NT2/D1 (cell line): ENCODE measurements around the gene QSOX2.
"Not testable (repeated sequence)": the region's sequence is repeated elsewhere in the genome, so short reads cannot be mapped to it uniquely, and the experiment has no call there.

Source experiments
- DNase-seq: peaks from one replicate; pipeline ENCODE4 v3.0.0-alpha.2; 2011; ENCODE audit warnings: low read depth, low spot score
- H3K27me3 ChIP-seq: 2 replicates; pipeline ENCODE4 v1.6.0; 2011; ENCODE audit warnings: mild to moderate bottlenecking; ENCODE audit not compliant: insufficient read length, insufficient read depth
- H3K36me3 ChIP-seq: 2 replicates; pipeline ENCODE4 v1.6.1; 2011; ENCODE audit warnings: mild to moderate bottlenecking, low read length, mixed read lengths; ENCODE audit not compliant: insufficient read depth, insufficient read length
- H3K4me1 ChIP-seq: 2 replicates; pipeline ENCODE4 v1.5.1; 2011; ENCODE audit not compliant: insufficient read depth, insufficient read length
- H3K4me3 ChIP-seq: 2 replicates; pipeline ENCODE4 v1.5.1; 2011; ENCODE audit warnings: low read depth; ENCODE audit not compliant: insufficient read length
- H3K9ac ChIP-seq: 2 replicates; pipeline ENCODE4 v1.6.0; 2011; ENCODE audit warnings: low read depth; ENCODE audit not compliant: insufficient read length
- H3K9me3 ChIP-seq: 2 replicates; pipeline ENCODE4 v1.5.1; 2011; ENCODE audit warnings: mild to moderate bottlenecking, low read length; ENCODE audit not compliant: insufficient read depth
- SUZ12 ChIP-seq: IDR thresholded peaks from 2 replicates; pipeline ENCODE4 v1.6.1; 2011; ENCODE audit not compliant: insufficient read length, insufficient read depth; ENCODE audit errors: extremely low read depth
- YY1 ChIP-seq: IDR thresholded peaks from 2 replicates; pipeline ENCODE4 v1.6.1; 2011; ENCODE audit not compliant: insufficient read length, insufficient read depth
- ZNF274 ChIP-seq: IDR thresholded peaks from 2 replicates; pipeline ENCODE4 v1.6.1; 2011; ENCODE audit warnings: mild to moderate bottlenecking, low read depth, low read length

QSOX2 gene

DNA sequence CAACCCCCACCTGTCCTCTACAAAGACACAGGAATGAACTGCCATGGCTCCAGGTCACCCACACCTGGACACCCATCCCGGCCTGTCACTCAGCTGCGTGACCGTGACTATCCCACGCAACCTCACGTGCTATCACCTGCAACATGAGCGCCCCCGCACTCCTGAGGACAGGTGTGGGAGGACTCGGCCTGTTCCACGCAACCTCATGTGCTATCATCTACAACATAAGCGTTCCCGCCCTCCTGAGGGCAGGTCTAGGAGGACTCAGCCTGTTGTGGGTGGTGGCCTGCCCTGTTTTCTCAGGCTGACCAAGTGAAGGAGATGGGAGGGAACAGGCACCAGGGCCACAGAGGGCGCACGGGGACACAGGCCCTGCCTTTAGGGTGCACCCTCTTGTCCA is 4.1 kb downstream of the QSOX2 start:
- Histone ChIP-seq H3K27me3 (no peaks in the 10 kb centered on the region), H3K4me3 (no peak overlapping the region), H3K36me3 (peaks cover 34% of the 10 kb centered on the region), H3K4me1 (peaks cover 23% of the 10 kb centered on the region), H3K9me3 (no peaks in the 10 kb centered on the region), H3K9ac (no peak overlapping the region)
- DNase-seq: no peak
- TF ChIP-seq ZNF274 (no peak), SUZ12 (no peak), YY1 (no peak)

GRCh38 chr9:136240941-136241340 is 4.7 kb downstream of the QSOX2 start:
- no peak overlapping the region for H3K9ac ChIP-seq

DNA sequence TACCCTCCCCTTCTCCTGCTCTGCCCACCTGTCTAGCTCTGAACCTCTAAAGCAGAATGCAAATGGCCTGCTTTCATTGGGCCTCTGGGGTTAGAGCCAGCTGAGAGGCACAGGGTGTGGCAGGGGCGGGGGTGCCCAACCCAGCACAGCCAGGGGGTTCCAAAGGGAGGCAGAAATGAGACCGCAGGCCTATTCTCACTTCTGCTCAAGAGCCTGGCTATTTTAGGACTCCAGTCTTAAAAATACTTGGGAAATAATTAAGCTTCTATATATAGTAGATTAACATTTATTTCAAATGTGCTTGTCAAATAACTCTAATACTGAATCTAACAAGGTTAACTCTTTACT is 5.7 kb downstream of the QSOX2 start:
- Histone ChIP-seq H3K27me3 (no peaks in the 10 kb centered on the region), H3K9me3 (no peaks in the 10 kb centered on the region), H3K4me3 (no peak overlapping the region), H3K4me1 (peaks cover 23% of the 10 kb centered on the region), H3K36me3 (peaks cover 50% of the 10 kb centered on the region), H3K9ac (no peak overlapping the region)
- no peak for TF ChIP-seq YY1
- TF ChIP-seq SUZ12: no peak
- no peak for TF ChIP-seq ZNF274
- no peak for DNase-seq

More at GRCh38 chr9:136240941-136241340, 4.7 kb downstream of the QSOX2 start:
- no peak for DNase-seq
- TF ChIP-seq ZNF274 (no peak), SUZ12 (no peak), YY1 (no peak)
- no peak overlapping the region for H3K4me3 ChIP-seq
- H3K27me3 ChIP-seq: no peaks in the 10 kb centered on the region
- H3K4me1 ChIP-seq: peaks cover 23% of the 10 kb centered on the region
- no peaks in the 10 kb centered on the region for H3K9me3 ChIP-seq
- H3K36me3 ChIP-seq: peaks cover 40% of the 10 kb centered on the region

- Histone ChIP-seq H3K36me3 (peaks cover 56% of the 10 kb centered on the region), H3K27me3 (no peaks in the 10 kb centered on the region), H3K9me3 (no peaks in the 10 kb centered on the region), H3K9ac (no peak overlapping the region), H3K4me3 (no peak overlapping the region), H3K4me1 (peaks cover 21% of the 10 kb centered on the region)
- DNase-seq: no peak
- TF ChIP-seq SUZ12: no peak
- TF ChIP-seq YY1: no peak
- no peak for TF ChIP-seq ZNF274
These were observed 6.3 kb downstream of the QSOX2 start for GRCh38 chr9:136239135-136239982.

DNA sequence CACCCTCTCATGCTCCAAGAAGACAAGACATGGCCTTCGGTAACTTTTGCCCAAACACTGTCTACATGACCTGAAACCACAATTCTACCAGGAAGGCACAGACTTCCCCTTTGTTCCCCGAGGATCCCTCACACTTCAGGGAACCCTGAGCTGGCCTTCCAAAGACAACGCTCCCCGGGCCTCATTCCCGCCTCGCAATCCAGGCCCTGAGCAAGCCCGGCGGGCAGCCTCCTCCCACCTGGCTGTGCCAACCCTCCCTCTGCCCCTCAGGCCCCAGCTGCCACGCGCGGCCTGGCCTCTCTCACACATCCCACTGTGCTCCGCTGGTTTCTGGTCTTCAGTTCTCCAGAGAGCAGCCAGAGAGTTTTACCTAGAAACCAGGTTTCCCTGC is 7.3 kb downstream of the QSOX2 start:
- TF ChIP-seq YY1 (no peak), ZNF274 (no peak), SUZ12 (no peak)
- H3K9ac ChIP-seq: no peak overlapping the region
- no peak for DNase-seq
- H3K27me3 ChIP-seq: no peaks in the 10 kb centered on the region
- H3K36me3 ChIP-seq: peaks cover 65% of the 10 kb centered on the region
- H3K4me3 ChIP-seq: no peak overlapping the region
- no peaks in the 10 kb centered on the region for H3K9me3 ChIP-seq
- H3K4me1 ChIP-seq: peaks cover 15% of the 10 kb centered on the region

- peak overlapping the region; percentile 43 for H3K9ac ChIP-seq
- H3K36me3 ChIP-seq: peaks cover 68% of the 10 kb centered on the region
- TF ChIP-seq YY1 (no peak), ZNF274 (no peak), SUZ12 (no peak)
- no peak for DNase-seq
- H3K4me3 ChIP-seq: no peak overlapping the region
- no peaks in the 10 kb centered on the region for H3K9me3 ChIP-seq
- peaks cover 15% of the 10 kb centered on the region for H3K4me1 ChIP-seq
- H3K27me3 ChIP-seq: no peaks in the 10 kb centered on the region
These were observed 7.9 kb downstream of the QSOX2 start for GRCh38 chr9:136237486-136238341.

- not testable (repeated sequence) for H3K9ac ChIP-seq, H3K4me3 ChIP-seq, H3K27me3 ChIP-seq, DNase-seq, H3K4me1 ChIP-seq, H3K9me3 ChIP-seq
- peaks cover 62% of the 10 kb centered on the region for H3K36me3 ChIP-seq
These were observed 8.9 kb downstream of the QSOX2 start for GRCh38 chr9:136236471-136237410.
